Body of pancreas (tissue), 4 donors: ENCODE data around the gene TCF3. TPM values are rescaled to one million over a fixed set of nuclear protein-coding genes. Genes with fewer than 3 reads are reported as not detected.

Experiments used
- ATAC-seq: fragments of 150-250 bp; one replicate; pipeline ENCODE4 v1.9.1; 2016
- DNase-seq, 4 donors: peaks; one replicate each; pipeline ENCODE4 v3.0.0-alpha.2; 2019
- H3K27ac ChIP-seq, 4 donors: fragments of 200-600 bp; sonication (generic); 1 replicate in 3 of 4; 2 replicates in 1 of 4; pipeline versions ENCODE4 v1.5.1 to v1.6.1; 2016 to 2019; ENCODE audit warnings: mild to moderate bottlenecking in 1 of 4, mixed read lengths in 1 of 4, moderate library complexity in 1 of 4
- H3K27me3 ChIP-seq, 2 donors: fragments of 200-600 bp; sonication (generic); one replicate each; pipeline ENCODE4 v1.6.0; 2016; ENCODE audit warnings: mild to moderate bottlenecking in 1 of 2
- H3K36me3 ChIP-seq, 2 donors: fragments of 200-600 bp; sonication (generic); replicated peaks in 1 of 2; 2 replicates each; pipeline ENCODE4 v1.5.1; 2016; ENCODE audit warnings: low read depth in 2 of 2; ENCODE audit not compliant: insufficient read depth in 1 of 2
- H3K4me1 ChIP-seq: fragments of 200-600 bp; sonication (generic); one replicate; pipeline ENCODE4 v1.6.0; 2016
- H3K4me3 ChIP-seq, 2 donors: fragments of 200-600 bp; sonication (generic); 1 replicate in 1 of 2; 2 replicates in 1 of 2; pipeline ENCODE4 v1.5.1; 2016 to 2019
- H3K9me3 ChIP-seq, 3 donors: fragments of 200-600 bp; sonication (generic); 1 replicate in 2 of 3; 2 replicates in 1 of 3; pipeline ENCODE4 v1.5.1; 2016
- CTCF ChIP-seq, 7 experiments: fragments of 450-650 bp in 4 of 7; fragments of 200-600 bp in 3 of 7; sonication (generic) in 3 of 7; IDR thresholded peaks; one replicate each; pipeline ENCODE4 v1.5.1; 2016 to 2019; ENCODE audit warnings: antibody characterized with exemption in 7 of 7
- POLR2A ChIP-seq, 3 donors: fragments of 450-650 bp; IDR thresholded peaks; one replicate each; pipeline ENCODE4 v1.6.1; 2016; ENCODE audit warnings: antibody characterized with exemption in 3 of 3, mild to moderate bottlenecking in 2 of 3
- whole genome bisulfite sequencing, 2 donors: methylation state at CpG; one replicate each; pipeline ENCODE4 v1.1.5; 2017; 5-methylcytosine and 5-hydroxymethylcytosine counted together
- intact Hi-C: fragments of 100-400 bp; cut with DNase I; formaldehyde crosslinking; loops from one replicate; pipeline ENCODE4 v1.15.1; 2023
- total RNA-seq, 2 donors: library from RNA; depleted of rRNA; stranded (reverse); fragments of >200 nt; gene quantifications; one replicate each; pipeline ENCODE4 v1.1.0, GENCODE V29; 2016

The TCF3 gene
- total RNA-seq, 2 donors from 2014 or later: 23.7 to 25.4 TPM

DNA sequence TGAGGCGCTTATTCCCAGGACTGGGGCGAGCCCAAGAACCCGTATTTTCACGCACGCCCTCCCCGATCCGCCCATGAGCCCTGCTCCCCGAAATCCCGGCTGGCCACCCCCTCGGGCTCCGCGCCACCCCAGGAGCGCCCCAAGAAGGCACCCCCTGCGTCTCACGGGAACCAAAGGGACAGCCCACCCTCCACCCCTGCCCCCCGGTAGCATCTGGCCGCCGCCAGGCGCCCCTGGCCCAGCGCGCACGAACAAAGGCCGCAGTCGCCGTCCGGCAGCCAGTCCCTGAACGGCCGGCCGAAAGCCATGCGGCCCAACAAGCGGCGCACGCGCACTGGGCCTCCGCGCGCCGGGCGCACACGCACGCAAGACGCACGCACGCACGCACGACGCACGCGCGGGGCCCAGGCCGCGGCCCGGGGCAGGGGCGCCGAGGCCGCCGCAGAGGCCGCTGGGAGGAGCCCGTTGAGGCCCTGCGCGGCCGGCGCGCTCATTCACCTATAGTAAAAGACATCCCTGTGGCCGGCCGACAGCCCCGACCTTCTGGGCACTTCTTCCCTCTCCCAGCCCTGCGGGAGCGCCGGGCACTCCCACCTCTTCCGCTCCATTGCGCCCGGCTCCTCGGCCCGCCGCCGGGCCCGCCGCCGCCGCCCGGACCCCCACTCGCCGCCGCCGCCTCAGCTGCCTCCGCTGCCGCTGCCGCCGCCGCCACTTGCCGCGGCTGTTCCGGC is 60.2 kb downstream of the TCF3 start:
- Histone ChIP-seq H3K36me3 (peaks cover 1 to 2% of the 10 kb centered on the region in 2 donors), H3K27ac (peak overlapping the region; percentile 92 to 98 (median 93)), H3K9me3 (no peaks in the 10 kb centered on the region), H3K4me1 (peaks cover 29% of the 10 kb centered on the region), H3K27me3 (no peaks in the 10 kb centered on the region), H3K4me3 (peak overlapping the region; percentile 66 to 96)
- intact Hi-C loops: no loop called here
- WGBS, 2 donors: 0% methylated on average over 8 to 90 of the region's 94 CpGs
- peak; percentile 66 to 82 (median 78) for TF ChIP-seq POLR2A (IDR thresholded peaks at IDR 0.05)
- TF ChIP-seq CTCF (IDR thresholded peaks at IDR 0.05): peak in 1 of 7 experiments; percentile 22
- DNase-seq (peak; percentile 88 to 92 (median 90)), ATAC-seq (peak; percentile 89)

DNA sequence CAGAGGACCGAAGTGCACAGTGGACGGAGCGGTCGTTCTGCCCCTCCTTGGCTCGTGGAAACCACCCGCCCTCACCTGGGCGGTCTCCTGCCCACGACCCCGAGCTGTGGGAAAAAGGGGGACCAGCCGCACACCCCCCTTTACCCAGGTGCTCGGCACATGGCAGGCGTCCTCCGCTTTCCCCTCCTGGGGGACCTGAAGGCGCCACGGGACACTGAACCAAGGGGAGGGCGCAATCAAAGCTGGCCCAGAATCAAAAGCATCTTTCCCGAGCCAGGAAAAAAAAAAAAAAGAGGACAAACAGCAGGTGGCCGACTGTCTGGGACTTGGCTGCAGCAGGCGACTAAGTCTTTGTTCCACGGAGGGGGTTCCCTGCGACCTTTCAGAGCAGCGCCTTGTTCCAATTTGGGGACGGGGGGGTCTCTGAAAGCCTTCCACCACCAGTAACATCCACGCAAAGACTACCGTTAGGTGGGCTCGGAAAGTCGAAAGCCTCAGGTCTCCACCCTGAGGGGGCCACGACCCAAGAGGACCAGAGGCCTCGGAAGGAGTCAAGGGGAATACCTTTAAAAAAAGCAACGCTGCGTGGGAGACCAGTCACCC is 60.9 kb downstream of the TCF3 start:
- DNase-seq (peak in 3 of 4 donors; percentile 26 to 40 (median 29)), ATAC-seq (no peak)
- intact Hi-C loops: no loop called here
- H3K4me3 ChIP-seq: peak overlapping the region; percentile 66 to 96
- no peaks in the 10 kb centered on the region for H3K27me3 ChIP-seq
- H3K27ac ChIP-seq: peak overlapping the region; percentile 92 to 98 (median 93)
- no peak for TF ChIP-seq POLR2A (IDR thresholded peaks at IDR 0.05)
- TF ChIP-seq CTCF (IDR thresholded peaks at IDR 0.05): no peak
- WGBS, 2 donors: 0 to 2% methylated on average over 27 to 29 of the region's 31 CpGs
- H3K9me3 ChIP-seq: no peaks in the 10 kb centered on the region
- H3K4me1 ChIP-seq: peaks cover 29% of the 10 kb centered on the region
- no peaks in the 10 kb centered on the region for H3K36me3 ChIP-seq

GRCh38 chr19:1590641-1591397 is 61.6 kb downstream of the TCF3 start:
- no peaks in the 10 kb centered on the region for H3K36me3 ChIP-seq
- intact Hi-C loops: no loop called here
- H3K27ac ChIP-seq: peak overlapping the region in 3 of 4 donors; percentile 92 to 93 (median 93)
- WGBS, 2 donors: 35 to 39% methylated on average over 10 of the region's 10 CpGs
- peaks cover 29% of the 10 kb centered on the region for H3K4me1 ChIP-seq
- H3K9me3 ChIP-seq: no peaks in the 10 kb centered on the region
- TF ChIP-seq POLR2A (IDR thresholded peaks at IDR 0.05) (no peak), CTCF (IDR thresholded peaks at IDR 0.05) (no peak)
- DNase-seq (no peak), ATAC-seq (no peak)
- H3K27me3 ChIP-seq: no peaks in the 10 kb centered on the region
- H3K4me3 ChIP-seq: no peak overlapping the region

- DNase-seq (no peak), ATAC-seq (no peak)
- no peak overlapping the region for H3K4me3 ChIP-seq
- H3K36me3 ChIP-seq: peaks cover 0 to 2% of the 10 kb centered on the region in 2 donors
- no peak for TF ChIP-seq CTCF (IDR thresholded peaks at IDR 0.05)
- TF ChIP-seq POLR2A (IDR thresholded peaks at IDR 0.05): no peak
- H3K27ac ChIP-seq: no peak overlapping the region
- peaks cover 21% of the 10 kb centered on the region for H3K4me1 ChIP-seq
- 54 to 72% methylated on average over 8 to 9 of the region's 9 CpGs for WGBS, 2 donors
- no peaks in the 10 kb centered on the region for H3K9me3 ChIP-seq
- no peaks in the 10 kb centered on the region for H3K27me3 ChIP-seq
- intact Hi-C loops: no loop called here
Observed at GRCh38 chr19:1587872-1588271, 64.5 kb downstream of the TCF3 start.
